ENCODE results near the gene DIPK1B.

The DIPK1B gene

GRCh38 chr9:136667940-136668760, 44.2 kb upstream of the DIPK1B start:
- peaks cover 4 to 16% of the 10 kb centered on the region in 2 donors for H3K4me1 ChIP-seq (ENCODE audit: control insufficient read depth in 1 of 2, insufficient read depth in 2 of 2, low read length in 2 of 2)
- no peaks in the 10 kb centered on the region for H3K9me3 ChIP-seq (ENCODE audit: control insufficient read depth in 1 of 2, low read length in 2 of 2)
- peaks cover 38 to 41% of the 10 kb centered on the region in 2 donors for H3K27me3 ChIP-seq (ENCODE audit: control insufficient read depth in 1 of 2, insufficient read depth in 2 of 2, low read length in 2 of 2)
- H3K9ac ChIP-seq (ENCODE audit: low read depth in 1 of 2, low read length in 2 of 2): no peak overlapping the region
- no peak overlapping the region for H3K27ac ChIP-seq (ENCODE audit: low read depth, low read length)
- peak overlapping the region in 1 of 2 donors; percentile 21 for H3K4me3 ChIP-seq (ENCODE audit: low read depth in 1 of 2, low read length in 2 of 2)
- H3K36me3 ChIP-seq (ENCODE audit: control insufficient read depth in 1 of 2, insufficient read depth in 2 of 2, low read length in 2 of 2): peaks cover 0 to 2% of the 10 kb centered on the region in 2 donors

GRCh38 chr9:136668983-136669790, 43.2 kb upstream of the DIPK1B start:
- H3K9me3 ChIP-seq (ENCODE audit: control insufficient read depth in 1 of 2, low read length in 2 of 2): no peaks in the 10 kb centered on the region
- H3K36me3 ChIP-seq (ENCODE audit: control insufficient read depth in 1 of 2, insufficient read depth in 2 of 2, low read length in 2 of 2): peaks cover 4 to 12% of the 10 kb centered on the region in 2 donors
- peak overlapping the region in 1 of 2 donors; percentile 16 for H3K4me3 ChIP-seq (ENCODE audit: low read depth in 1 of 2, low read length in 2 of 2)
- no peak overlapping the region for H3K27ac ChIP-seq (ENCODE audit: low read depth, low read length)
- H3K4me1 ChIP-seq (ENCODE audit: control insufficient read depth in 1 of 2, insufficient read depth in 2 of 2, low read length in 2 of 2): peaks cover 4 to 19% of the 10 kb centered on the region in 2 donors
- H3K27me3 ChIP-seq (ENCODE audit: control insufficient read depth in 1 of 2, insufficient read depth in 2 of 2, low read length in 2 of 2): peaks cover 28 to 39% of the 10 kb centered on the region in 2 donors
- H3K9ac ChIP-seq (ENCODE audit: low read depth in 1 of 2, low read length in 2 of 2): no peak overlapping the region

- no peak overlapping the region for H3K27ac ChIP-seq (ENCODE audit: low read depth, low read length)
- H3K27me3 ChIP-seq (ENCODE audit: control insufficient read depth in 1 of 2, insufficient read depth in 2 of 2, low read length in 2 of 2): peaks cover 20 to 32% of the 10 kb centered on the region in 2 donors
- peaks cover 4 to 20% of the 10 kb centered on the region in 2 donors for H3K36me3 ChIP-seq (ENCODE audit: control insufficient read depth in 1 of 2, insufficient read depth in 2 of 2, low read length in 2 of 2)
- no peaks in the 10 kb centered on the region for H3K9me3 ChIP-seq (ENCODE audit: control insufficient read depth in 1 of 2, low read length in 2 of 2)
- no peak overlapping the region for H3K9ac ChIP-seq (ENCODE audit: low read depth in 1 of 2, low read length in 2 of 2)
- peaks cover 9 to 26% of the 10 kb centered on the region in 2 donors for H3K4me1 ChIP-seq (ENCODE audit: control insufficient read depth in 1 of 2, insufficient read depth in 2 of 2, low read length in 2 of 2)
- H3K4me3 ChIP-seq (ENCODE audit: low read depth in 1 of 2, low read length in 2 of 2): no peak overlapping the region
Measured at GRCh38 chr9:136669791-136670464, 42.4 kb upstream of the DIPK1B start.

- Histone ChIP-seq H3K4me1 (ENCODE audit: control insufficient read depth in 1 of 2, insufficient read depth in 2 of 2, low read length in 2 of 2) (peaks cover 11 to 27% of the 10 kb centered on the region in 2 donors), H3K27me3 (ENCODE audit: control insufficient read depth in 1 of 2, insufficient read depth in 2 of 2, low read length in 2 of 2) (peaks cover 16 to 27% of the 10 kb centered on the region in 2 donors), H3K27ac (ENCODE audit: low read depth, low read length) (peak overlapping the region; percentile 20), H3K9me3 (ENCODE audit: control insufficient read depth in 1 of 2, low read length in 2 of 2) (no peaks in the 10 kb centered on the region), H3K9ac (ENCODE audit: low read depth in 1 of 2, low read length in 2 of 2) (no peak overlapping the region), H3K36me3 (ENCODE audit: control insufficient read depth in 1 of 2, insufficient read depth in 2 of 2, low read length in 2 of 2) (peaks cover 4 to 20% of the 10 kb centered on the region in 2 donors), H3K4me3 (ENCODE audit: low read depth in 1 of 2, low read length in 2 of 2) (peak overlapping the region in 1 of 2 donors; percentile 16)
Measured at GRCh38 chr9:136670576-136671253, 41.7 kb upstream of the DIPK1B start.

GRCh38 chr9:136671254-136671614, 41.1 kb upstream of the DIPK1B start:
- Histone ChIP-seq H3K4me1 (ENCODE audit: control insufficient read depth in 1 of 2, insufficient read depth in 2 of 2, low read length in 2 of 2) (peaks cover 16 to 32% of the 10 kb centered on the region in 2 donors), H3K4me3 (ENCODE audit: low read depth in 1 of 2, low read length in 2 of 2) (no peak overlapping the region), H3K36me3 (ENCODE audit: control insufficient read depth in 1 of 2, insufficient read depth in 2 of 2, low read length in 2 of 2) (peaks cover 4 to 23% of the 10 kb centered on the region in 2 donors), H3K27ac (ENCODE audit: low read depth, low read length) (no peak overlapping the region), H3K27me3 (ENCODE audit: control insufficient read depth in 1 of 2, insufficient read depth in 2 of 2, low read length in 2 of 2) (peaks cover 16 to 27% of the 10 kb centered on the region in 2 donors), H3K9me3 (ENCODE audit: control insufficient read depth in 1 of 2, low read length in 2 of 2) (no peaks in the 10 kb centered on the region), H3K9ac (ENCODE audit: low read depth in 1 of 2, low read length in 2 of 2) (no peak overlapping the region)

GRCh38 chr9:136671646-136672430, 40.5 kb upstream of the DIPK1B start:
- Histone ChIP-seq H3K36me3 (ENCODE audit: control insufficient read depth in 1 of 2, insufficient read depth in 2 of 2, low read length in 2 of 2) (peaks cover 10 to 27% of the 10 kb centered on the region in 2 donors), H3K4me3 (ENCODE audit: low read depth in 1 of 2, low read length in 2 of 2) (no peak overlapping the region), H3K4me1 (ENCODE audit: control insufficient read depth in 1 of 2, insufficient read depth in 2 of 2, low read length in 2 of 2) (peaks cover 20 to 37% of the 10 kb centered on the region in 2 donors), H3K9ac (ENCODE audit: low read depth in 1 of 2, low read length in 2 of 2) (no peak overlapping the region), H3K27ac (ENCODE audit: low read depth, low read length) (no peak overlapping the region), H3K9me3 (ENCODE audit: control insufficient read depth in 1 of 2, low read length in 2 of 2) (no peaks in the 10 kb centered on the region), H3K27me3 (ENCODE audit: control insufficient read depth in 1 of 2, insufficient read depth in 2 of 2, low read length in 2 of 2) (peaks cover 10 to 27% of the 10 kb centered on the region in 2 donors)

GRCh38 chr9:136672431-136673087, 39.8 kb upstream of the DIPK1B start:
- H3K4me3 ChIP-seq (ENCODE audit: low read depth in 1 of 2, low read length in 2 of 2): no peak overlapping the region
- no peaks in the 10 kb centered on the region for H3K9me3 ChIP-seq (ENCODE audit: control insufficient read depth in 1 of 2, low read length in 2 of 2)
- no peak overlapping the region for H3K27ac ChIP-seq (ENCODE audit: low read depth, low read length)
- H3K4me1 ChIP-seq (ENCODE audit: control insufficient read depth in 1 of 2, insufficient read depth in 2 of 2, low read length in 2 of 2): peaks cover 20 to 37% of the 10 kb centered on the region in 2 donors
- H3K36me3 ChIP-seq (ENCODE audit: control insufficient read depth in 1 of 2, insufficient read depth in 2 of 2, low read length in 2 of 2): peaks cover 17 to 27% of the 10 kb centered on the region in 2 donors
- H3K27me3 ChIP-seq (ENCODE audit: control insufficient read depth in 1 of 2, insufficient read depth in 2 of 2, low read length in 2 of 2): peaks cover 5 to 21% of the 10 kb centered on the region in 2 donors
- no peak overlapping the region for H3K9ac ChIP-seq (ENCODE audit: low read depth in 1 of 2, low read length in 2 of 2)

- H3K9me3 ChIP-seq (ENCODE audit: control insufficient read depth in 1 of 2, low read length in 2 of 2): no peaks in the 10 kb centered on the region
- H3K4me1 ChIP-seq (ENCODE audit: control insufficient read depth in 1 of 2, insufficient read depth in 2 of 2, low read length in 2 of 2): peaks cover 20 to 37% of the 10 kb centered on the region in 2 donors
- no peak overlapping the region for H3K27ac ChIP-seq (ENCODE audit: low read depth, low read length)
- H3K36me3 ChIP-seq (ENCODE audit: control insufficient read depth in 1 of 2, insufficient read depth in 2 of 2, low read length in 2 of 2): peaks cover 17 to 27% of the 10 kb centered on the region in 2 donors
- H3K4me3 ChIP-seq (ENCODE audit: low read depth in 1 of 2, low read length in 2 of 2): no peak overlapping the region
- peaks cover 5 to 21% of the 10 kb centered on the region in 2 donors for H3K27me3 ChIP-seq (ENCODE audit: control insufficient read depth in 1 of 2, insufficient read depth in 2 of 2, low read length in 2 of 2)
- no peak overlapping the region for H3K9ac ChIP-seq (ENCODE audit: low read depth in 1 of 2, low read length in 2 of 2)
Measured at GRCh38 chr9:136673088-136673974, 39.0 kb upstream of the DIPK1B start.
